ENCODE results near the gene KLHL42. TPM values are rescaled to one million over a fixed set of nuclear protein-coding genes. Genes with fewer than 3 reads are reported as not detected.

The KLHL42 gene
- total RNA-seq, 1 donor from 2014 or later: 30.0 TPM

- DNase-seq (ENCODE audit: extremely low spot score in 2 of 2): peak in 1 of 2 donors; percentile 87
These were observed 777 bp downstream of the KLHL42 start for GRCh38 chr12:27780612-27781408.

GRCh38 chr12:27781680-27782079, 1.6 kb downstream of the KLHL42 start:
- H3K36me3 ChIP-seq: no peaks in the 10 kb centered on the region
- H3K9me3 ChIP-seq: no peaks in the 10 kb centered on the region
- TF ChIP-seq CTCF (IDR thresholded peaks at IDR 0.05) (no peak), POLR2AphosphoS5 (IDR thresholded peaks at IDR 0.05; ENCODE audit: insufficient read depth in 1 of 2, low read depth in 1 of 2) (no peak), POLR2A (IDR thresholded peaks at IDR 0.05) (no peak)
- peak overlapping the region; percentile 86 for H3K27ac ChIP-seq
- DNase-seq (ENCODE audit: extremely low spot score in 2 of 2): no peak
- intact Hi-C loops (cut with DNase I): no loop called here
- peaks cover 32% of the 10 kb centered on the region for H3K4me1 ChIP-seq
- H3K27me3 ChIP-seq: no peaks in the 10 kb centered on the region
- peak overlapping the region; percentile 68 to 89 for H3K4me3 ChIP-seq

More at GRCh38 chr12:27780612-27781408, 777 bp downstream of the KLHL42 start:
- peak overlapping the region; percentile 86 for H3K27ac ChIP-seq
- no peak for TF ChIP-seq CTCF (IDR thresholded peaks at IDR 0.05)
- TF ChIP-seq POLR2AphosphoS5 (IDR thresholded peaks at IDR 0.05; ENCODE audit: insufficient read depth in 1 of 2, low read depth in 1 of 2): peak in 1 of 2 donors; percentile 39
- H3K4me1 ChIP-seq: peaks cover 32% of the 10 kb centered on the region
- H3K9me3 ChIP-seq: no peaks in the 10 kb centered on the region
- H3K36me3 ChIP-seq: no peaks in the 10 kb centered on the region
- intact Hi-C loops (cut with DNase I): no loop called here
- peak overlapping the region; percentile 68 to 89 for H3K4me3 ChIP-seq
- no peaks in the 10 kb centered on the region for H3K27me3 ChIP-seq

GRCh38 chr12:27782481-27782880, 2.4 kb downstream of the KLHL42 start:
- H3K36me3 ChIP-seq: no peaks in the 10 kb centered on the region
- peaks cover 34% of the 10 kb centered on the region for H3K4me1 ChIP-seq
- H3K9me3 ChIP-seq: no peaks in the 10 kb centered on the region
- intact Hi-C loops (cut with DNase I): no loop called here
- H3K4me3 ChIP-seq: peak overlapping the region in 1 of 2 donors; percentile 1
- TF ChIP-seq POLR2A (IDR thresholded peaks at IDR 0.05): no peak
- no peak for TF ChIP-seq CTCF (IDR thresholded peaks at IDR 0.05)
- TF ChIP-seq POLR2AphosphoS5 (IDR thresholded peaks at IDR 0.05; ENCODE audit: insufficient read depth in 1 of 2, low read depth in 1 of 2): no peak
- H3K27me3 ChIP-seq: no peaks in the 10 kb centered on the region
- DNase-seq (ENCODE audit: extremely low spot score in 2 of 2): no peak
- no peak overlapping the region for H3K27ac ChIP-seq

GRCh38 chr12:27785882-27786570, 6.0 kb downstream of the KLHL42 start:
- H3K4me1 ChIP-seq: peaks cover 33% of the 10 kb centered on the region
- TF ChIP-seq POLR2A (IDR thresholded peaks at IDR 0.05) (no peak), CTCF (IDR thresholded peaks at IDR 0.05) (no peak), POLR2AphosphoS5 (IDR thresholded peaks at IDR 0.05; ENCODE audit: insufficient read depth in 1 of 2, low read depth in 1 of 2) (no peak)
- no peak overlapping the region for H3K4me3 ChIP-seq
- no peak for DNase-seq (ENCODE audit: extremely low spot score in 2 of 2)
- H3K27me3 ChIP-seq: no peaks in the 10 kb centered on the region
- intact Hi-C loops (cut with DNase I): no loop called here
- no peak overlapping the region for H3K27ac ChIP-seq
- H3K9me3 ChIP-seq: no peaks in the 10 kb centered on the region
- no peaks in the 10 kb centered on the region for H3K36me3 ChIP-seq

- no peak for DNase-seq (ENCODE audit: extremely low spot score in 2 of 2)
- Histone ChIP-seq H3K4me1 (peaks cover 18% of the 10 kb centered on the region), H3K4me3 (no peak overlapping the region), H3K36me3 (peaks cover 0 to 14% of the 10 kb centered on the region in 2 donors), H3K9me3 (no peaks in the 10 kb centered on the region), H3K27me3 (no peaks in the 10 kb centered on the region), H3K27ac (no peak overlapping the region)
- intact Hi-C loops (cut with DNase I): no loop called here
- TF ChIP-seq POLR2AphosphoS5 (IDR thresholded peaks at IDR 0.05; ENCODE audit: insufficient read depth in 1 of 2, low read depth in 1 of 2) (no peak), CTCF (IDR thresholded peaks at IDR 0.05) (no peak), POLR2A (IDR thresholded peaks at IDR 0.05) (no peak)
These were observed 7.5 kb downstream of the KLHL42 start for GRCh38 chr12:27787559-27787958.
